ENCODE measurements around the gene GNMT. TPM values are rescaled to one million over a fixed set of nuclear protein-coding genes. Genes with fewer than 3 reads are reported as not detected.

Gene GNMT
- polyA plus RNA-seq, 3 donors: 0.17 to 7.8 (median 0.31) TPM

GRCh38 chr6:42914546-42914945, 46.0 kb upstream of the GNMT start:
- H3K79me2 ChIP-seq (ENCODE audit: insufficient read depth, low read length): no peaks in the 10 kb centered on the region
- Mint-ChIP-seq H3K4me3 (peak overlapping the region in 1 of 2 donors; percentile 53), H3K9me3 (peaks cover 0 to 7% (median 0%) of the 10 kb centered on the region in 7 donors), H3K4me1 (peaks cover 4% of the 10 kb centered on the region), H3K27ac (no peak overlapping the region), H3K36me3 (no peaks in the 10 kb centered on the region), H3K27me3 (ENCODE audit: low read depth in 3 of 3) (peaks cover 5 to 23% (median 20%) of the 10 kb centered on the region in 3 donors)
- no peak overlapping the region for H3K9ac ChIP-seq (ENCODE audit: insufficient read depth, low read length, poor library complexity, severe bottlenecking)
- H4K20me1 ChIP-seq (ENCODE audit: insufficient read depth, low read length): no peaks in the 10 kb centered on the region
- no peak for DNase-seq
- intact Hi-C loops (cut with micrococcal nuclease): no loop called here
- no peak overlapping the region for H3K4me2 ChIP-seq (replicated peaks; ENCODE audit: extremely low read depth, low read length, poor library complexity, severe bottlenecking)
- TF ChIP-seq, protein P1, sequence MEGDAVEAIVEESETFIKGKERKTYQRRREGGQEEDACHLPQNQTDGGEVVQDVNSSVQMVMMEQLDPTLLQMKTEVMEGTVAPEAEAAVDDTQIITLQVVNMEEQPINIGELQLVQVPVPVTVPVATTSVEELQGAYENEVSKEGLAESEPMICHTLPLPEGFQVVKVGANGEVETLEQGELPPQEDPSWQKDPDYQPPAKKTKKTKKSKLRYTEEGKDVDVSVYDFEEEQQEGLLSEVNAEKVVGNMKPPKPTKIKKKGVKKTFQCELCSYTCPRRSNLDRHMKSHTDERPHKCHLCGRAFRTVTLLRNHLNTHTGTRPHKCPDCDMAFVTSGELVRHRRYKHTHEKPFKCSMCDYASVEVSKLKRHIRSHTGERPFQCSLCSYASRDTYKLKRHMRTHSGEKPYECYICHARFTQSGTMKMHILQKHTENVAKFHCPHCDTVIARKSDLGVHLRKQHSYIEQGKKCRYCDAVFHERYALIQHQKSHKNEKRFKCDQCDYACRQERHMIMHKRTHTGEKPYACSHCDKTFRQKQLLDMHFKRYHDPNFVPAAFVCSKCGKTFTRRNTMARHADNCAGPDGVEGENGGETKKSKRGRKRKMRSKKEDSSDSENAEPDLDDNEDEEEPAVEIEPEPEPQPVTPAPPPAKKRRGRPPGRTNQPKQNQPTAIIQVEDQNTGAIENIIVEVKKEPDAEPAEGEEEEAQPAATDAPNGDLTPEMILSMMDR (IDR thresholded peaks at IDR 0.05): no peak
- no peaks in the 10 kb centered on the region for H3K36me3 ChIP-seq (replicated peaks in 1 of 2; ENCODE audit: control insufficient read depth in 1 of 2, insufficient read depth in 2 of 2, low read length in 2 of 2)
- no peaks in the 10 kb centered on the region for H3K9me3 ChIP-seq (replicated peaks in 1 of 2; ENCODE audit: control insufficient read depth in 1 of 2, insufficient read depth in 1 of 2, low read length in 2 of 2)
- no peak overlapping the region for H3K27ac ChIP-seq (ENCODE audit: low read depth in 1 of 2, low read length in 2 of 2)
- no peak overlapping the region for H3K4me3 ChIP-seq (replicated peaks in 1 of 3; ENCODE audit: low read depth in 2 of 3, low read length in 3 of 3)
- peaks cover 0 to 2% of the 10 kb centered on the region in 2 donors for H3K27me3 ChIP-seq (ENCODE audit: control insufficient read depth in 2 of 2, insufficient read depth in 2 of 2, low read length in 2 of 2)
- WGBS (ENCODE audit: insufficient coverage): 97% methylated on average over 3 of the region's 4 CpGs
- H3K4me1 ChIP-seq (ENCODE audit: control insufficient read depth in 1 of 2, insufficient read depth in 2 of 2, low read length in 2 of 2): peaks cover 7% of the 10 kb centered on the region in 2 donors
- H2AFZ ChIP-seq (ENCODE audit: insufficient read depth, low read depth, low read length, poor library complexity, severe bottlenecking): no peak overlapping the region

- DNase-seq: no peak
- H3K27me3 Mint-ChIP-seq (ENCODE audit: low read depth in 3 of 3): peaks cover 5 to 25% (median 19%) of the 10 kb centered on the region in 3 donors
- intact Hi-C loops (cut with micrococcal nuclease): no loop called here
- H3K4me3 Mint-ChIP-seq: no peak within 1 kb of the TSS
- Histone ChIP-seq H4K20me1 (ENCODE audit: insufficient read depth, low read length) (no peaks in the 10 kb centered on the region), H3K4me2 (replicated peaks; ENCODE audit: extremely low read depth, low read length, poor library complexity, severe bottlenecking) (no peak within 1 kb of the TSS), H3K79me2 (ENCODE audit: insufficient read depth, low read length) (no peaks in the 10 kb centered on the region), H3K27ac (ENCODE audit: low read depth in 1 of 2, low read length in 2 of 2) (no peak within 1 kb of the TSS), H3K9ac (ENCODE audit: insufficient read depth, low read length, poor library complexity, severe bottlenecking) (no peak within 1 kb of the TSS), H3K36me3 (replicated peaks in 1 of 2; ENCODE audit: control insufficient read depth in 1 of 2, insufficient read depth in 2 of 2, low read length in 2 of 2) (no peaks in the 10 kb centered on the region), H2AFZ (ENCODE audit: insufficient read depth, low read depth, low read length, poor library complexity, severe bottlenecking) (no peak within 1 kb of the TSS), H3K4me1 (ENCODE audit: control insufficient read depth in 1 of 2, insufficient read depth in 2 of 2, low read length in 2 of 2) (peaks cover 7% of the 10 kb centered on the region in 2 donors), H3K4me3 (replicated peaks in 1 of 3; ENCODE audit: low read depth in 2 of 3, low read length in 3 of 3) (no peak within 1 kb of the TSS), H3K27me3 (ENCODE audit: control insufficient read depth in 2 of 2, insufficient read depth in 2 of 2, low read length in 2 of 2) (peaks cover 0 to 2% of the 10 kb centered on the region in 2 donors), H3K9me3 (replicated peaks in 1 of 2; ENCODE audit: control insufficient read depth in 1 of 2, insufficient read depth in 1 of 2, low read length in 2 of 2) (no peaks in the 10 kb centered on the region)
- no peaks in the 10 kb centered on the region for H3K36me3 Mint-ChIP-seq
- H3K27ac Mint-ChIP-seq: peak within 1 kb of the TSS in 2 of 7 donors; percentile 66 to 72
- peaks cover 4% of the 10 kb centered on the region for H3K4me1 Mint-ChIP-seq
- peaks cover 0 to 7% (median 0%) of the 10 kb centered on the region in 7 donors for H3K9me3 Mint-ChIP-seq
- 65% methylated on average over 9 of the region's 10 CpGs for WGBS (ENCODE audit: insufficient coverage)
- TF ChIP-seq, protein P1 (IDR thresholded peaks at IDR 0.05): no peak
Measured at GRCh38 chr6:42915732-42916131, 44.8 kb upstream of the GNMT start, which contains the start of gene PTCRA. TSS of gene PTCRA (plus strand) at chr6:42916053. CDS start at chr6:42916070, 17 bp downstream.
